OCI-LY7 (cell line): ENCODE measurements around the gene GNAT2. TPM values are rescaled to one million over a fixed set of nuclear protein-coding genes. Genes with fewer than 3 reads are reported as not detected.

Source experiments
- BruUV-seq: library from RNA; stranded (reverse); fragments of 400-500 nt; replicated peaks from 2 replicates; lab custom pipeline; 2021; lab: Mats Ljungman, UMichigan
- CTCF ChIA-PET: fragments of 300-600 bp; sonication (Branson Sonifier 250); formaldehyde crosslinking; loops from one replicate; lab custom pipeline; 2022; ENCODE audit warnings: antibody characterized with exemption; ENCODE audit not compliant: unreplicated experiment; lab: Charles Lee
- POLR2A ChIA-PET: fragments of 300-600 bp; sonication (Branson Sonifier 250); formaldehyde crosslinking; loops from one replicate; lab custom pipeline; 2022; ENCODE audit warnings: antibody characterized with exemption; lab: Charles Lee
- DNase-seq: peaks from one replicate; pipeline ENCODE4 v3.0.0-alpha.2; 2015; ENCODE audit warnings: low spot score
- H2AFZ ChIP-seq: fragments of 200-600 bp; sonication (generic), shearing (Covaris generic); 2 replicates; pipeline ENCODE4 v1.6.1; 2014; ENCODE audit warnings: mild to moderate bottlenecking, antibody characterized with exemption, low read length, moderate library complexity
- H3K27ac ChIP-seq: fragments of 200-600 bp; sonication (generic); 2 replicates; pipeline ENCODE4 v1.5.1; 2014; ENCODE audit warnings: mixed run types, low read depth, mild to moderate bottlenecking, moderate library complexity, low read length, inconsistent platforms; ENCODE audit not compliant: poor library complexity, severe bottlenecking
- H3K36me3 ChIP-seq: fragments of 200-600 bp; sonication (generic); 2 replicates; pipeline ENCODE4 v1.6.1; 2014; ENCODE audit warnings: mild to moderate bottlenecking, antibody characterized with exemption, low read length, moderate library complexity, mixed read lengths; ENCODE audit not compliant: insufficient read depth
- H3K4me1 ChIP-seq: fragments of 200-600 bp; sonication (generic); 2 replicates; pipeline ENCODE4 v1.5.1; 2014; ENCODE audit warnings: mild to moderate bottlenecking, low read length; ENCODE audit not compliant: insufficient read depth, poor library complexity, severe bottlenecking
- H3K4me2 ChIP-seq: fragments of 200-600 bp; sonication (generic); 2 replicates; pipeline ENCODE4 v1.6.1; 2014; ENCODE audit warnings: mild to moderate bottlenecking, low read length
- H3K4me3 ChIP-seq: fragments of 200-600 bp; sonication (generic); 2 replicates; pipeline ENCODE4 v1.5.1; 2014; ENCODE audit warnings: mild to moderate bottlenecking, low read depth, low read length; ENCODE audit not compliant: poor library complexity, severe bottlenecking
- H3K79me2 ChIP-seq: fragments of 200-600 bp; sonication (generic); 2 replicates; pipeline ENCODE4 v1.6.1; 2016; ENCODE audit warnings: low read depth, mild to moderate bottlenecking, low read length, moderate library complexity, mixed read lengths; ENCODE audit not compliant: insufficient read depth
- H3K9me2 ChIP-seq: fragments of 200-600 bp; sonication (generic); 2 replicates; pipeline ENCODE4 v1.6.1; 2016; ENCODE audit warnings: mild to moderate bottlenecking, low read length, mixed read lengths; ENCODE audit not compliant: insufficient read depth
- H3K9me3 ChIP-seq: fragments of 200-600 bp; sonication (generic); 2 replicates; pipeline ENCODE4 v1.6.1; 2014; ENCODE audit warnings: mild to moderate bottlenecking, mixed run types, low read length, mixed read lengths
- H4K20me1 ChIP-seq: fragments of 200-600 bp; sonication (generic); 2 replicates; pipeline ENCODE4 v1.6.1; 2014; ENCODE audit warnings: mild to moderate bottlenecking, antibody characterized with exemption, low read length, moderate library complexity, mixed read lengths; ENCODE audit not compliant: insufficient read depth
- CTCF ChIP-seq: fragments of 200-600 bp; sonication (generic); conservative IDR thresholded peaks from 2 replicates; pipeline ENCODE4 v1.5.1; 2014; ENCODE audit warnings: mild to moderate bottlenecking, antibody characterized with exemption, low read length, moderate library complexity, mixed read lengths
- EZH2phosphoT487 ChIP-seq: fragments of 200-600 bp; sonication (generic); IDR thresholded peaks from 2 replicates; pipeline ENCODE4 v1.6.1; 2018; ENCODE audit warnings: low read depth, borderline replicate concordance, mild to moderate bottlenecking, mixed run types, antibody characterized with exemption, low read length, moderate library complexity, mixed read lengths
- intact Hi-C: fragments of 100-400 bp; cut with micrococcal nuclease; formaldehyde crosslinking; loops from one replicate; pipeline ENCODE4 v1.10.0; 2022; ENCODE audit not compliant: unreplicated experiment
- total RNA-seq, 2 experiments: library from RNA; depleted of rRNA in 1 of 2; stranded (reverse); fragments of >200 nt in 1 of 2; shearing (Covaris generic) in 1 of 2; gene quantifications; 2 replicates each; pipeline ENCODE4 v1.2.3, GENCODE V29; 2014 to 2022

The GNAT2 gene
- total RNA-seq, 2 experiments from 2014 or later = 1.3 TPM; not detected in 1

GRCh38 chr1:109657970-109658369 lies 38.6 kb upstream of the GNAT2 start:
- POLR2A ChIA-PET = interaction anchor here (0.9 kb wide), 1 partner anchor 96 kb away, joined by 3 read pairs; no protein-coding TSS in a partner anchor
- Histone ChIP-seq H3K4me3 (no peak overlapping the region), H3K4me2 (no peak overlapping the region), H4K20me1 (no peaks in the 10 kb centered on the region), H3K27ac (no peak overlapping the region), H3K4me1 (peaks cover 5% of the 10 kb centered on the region), H3K36me3 (no peaks in the 10 kb centered on the region), H3K9me2 (no peaks in the 10 kb centered on the region), H2AFZ (no peak overlapping the region), H3K79me2 (no peaks in the 10 kb centered on the region), H3K9me3 (no peaks in the 10 kb centered on the region)
- intact Hi-C loops = no loop called here
- no TSS peak for BruUV-seq
- no peak for TF ChIP-seq CTCF
- TF ChIP-seq EZH2phosphoT487 = no peak
- no peak for DNase-seq
- CTCF ChIA-PET = no interaction called here

GRCh38 chr1:109657395-109657794 lies 38.0 kb upstream of the GNAT2 start:
- Histone ChIP-seq H3K4me3 (no peak overlapping the region), H3K79me2 (no peaks in the 10 kb centered on the region), H3K27ac (no peak overlapping the region), H3K36me3 (no peaks in the 10 kb centered on the region), H4K20me1 (no peaks in the 10 kb centered on the region), H3K9me3 (no peaks in the 10 kb centered on the region), H3K9me2 (no peaks in the 10 kb centered on the region), H3K4me1 (peaks cover 5% of the 10 kb centered on the region), H2AFZ (no peak overlapping the region), H3K4me2 (no peak overlapping the region)
- CTCF ChIA-PET = no interaction called here
- no peak for TF ChIP-seq EZH2phosphoT487
- no peak for TF ChIP-seq CTCF
- no TSS peak for BruUV-seq
- intact Hi-C loops = no loop called here
- no peak for DNase-seq
- POLR2A ChIA-PET = interaction anchor here (0.9 kb wide), 1 partner anchor 97 kb away, joined by 3 read pairs; no protein-coding TSS in a partner anchor
